SK-N-SH treated with all-trans-retinoic acid at 6 μM for 48 hours (cell line): ENCODE measurements around the gene GLMN.

ENCODE experiments used
- ATAC-seq: fragments of 200-7000 bp; cut with Tn5 transposase; 3 replicates; pipeline ENCODE4 v1.9.1; 2020; ENCODE audit warnings: mild to moderate bottlenecking, moderate library complexity
- ARNTL ChIP-seq: fragments of 450-650 bp; formaldehyde crosslinking; IDR thresholded peaks from 2 replicates; pipeline ENCODE4 v1.5.0; 2020; ENCODE audit warnings: low read depth, mild to moderate bottlenecking, moderate library complexity, borderline replicate concordance
- BACH2 ChIP-seq: fragments of 250-450 bp; sonication (Bioruptor Pico); IDR thresholded peaks from 2 replicates; pipeline ENCODE4 v1.9.0; 2021; ENCODE audit warnings: mild to moderate bottlenecking, borderline replicate concordance
- CSDC2 ChIP-seq: fragments of 250-450 bp; sonication (Bioruptor Pico); IDR thresholded peaks from 2 replicates; pipeline ENCODE4 v1.5.0; 2020; ENCODE audit warnings: mild to moderate bottlenecking, moderate library complexity
- ESRRG ChIP-seq: fragments of 250-450 bp; sonication (Bioruptor Pico); IDR thresholded peaks from 2 replicates; pipeline ENCODE4 v1.6.1; 2021; ENCODE audit warnings: mild to moderate bottlenecking
- ISL1 ChIP-seq: fragments of 250-450 bp; sonication (Bioruptor Pico); IDR thresholded peaks from 2 replicates; pipeline ENCODE4 v2.1.2; 2022; ENCODE audit warnings: mild to moderate bottlenecking, moderate library complexity
- OSR1 ChIP-seq: fragments of 250-450 bp; sonication (Bioruptor Pico); IDR thresholded peaks from 2 replicates; pipeline ENCODE4 v1.8.0; 2022; ENCODE audit warnings: moderate library complexity, mild to moderate bottlenecking, inconsistent platforms
- PPARA ChIP-seq: fragments of 250-450 bp; sonication (Bioruptor Pico); IDR thresholded peaks from 2 replicates; pipeline ENCODE4 v1.5.0; 2020; ENCODE audit warnings: mild to moderate bottlenecking, borderline replicate concordance
- RARB ChIP-seq: fragments of 250-450 bp; sonication (Bioruptor Pico); IDR thresholded peaks from 2 replicates; pipeline ENCODE4 v1.8.0; 2021; ENCODE audit warnings: mild to moderate bottlenecking, moderate library complexity
- SNAI2 ChIP-seq: fragments of 250-450 bp; sonication (Bioruptor Pico); IDR thresholded peaks from 2 replicates; pipeline ENCODE4 v1.5.0; 2020; ENCODE audit warnings: mild to moderate bottlenecking, moderate library complexity
- TCF4 ChIP-seq: fragments of 250-450 bp; sonication (Bioruptor Pico); IDR thresholded peaks from 2 replicates; pipeline ENCODE4 v1.8.0; 2021; ENCODE audit warnings: mild to moderate bottlenecking, moderate library complexity, borderline replicate concordance
- TOX ChIP-seq: fragments of 250-450 bp; sonication (Bioruptor Pico); IDR thresholded peaks from 2 replicates; pipeline ENCODE4 v1.8.0; 2021; ENCODE audit warnings: mild to moderate bottlenecking, moderate library complexity, borderline replicate concordance
- ZC3H10 ChIP-seq: fragments of 250-450 bp; sonication (Bioruptor Pico); IDR thresholded peaks from 2 replicates; pipeline ENCODE4 v1.5.1; 2021; ENCODE audit warnings: mild to moderate bottlenecking, moderate library complexity
- ZFP3 ChIP-seq: fragments of 250-450 bp; sonication (Bioruptor Pico); IDR thresholded peaks from 2 replicates; pipeline ENCODE4 v1.5.0; 2020; ENCODE audit warnings: mild to moderate bottlenecking, moderate library complexity
- ZFP30 ChIP-seq: fragments of 450-650 bp; formaldehyde crosslinking; IDR thresholded peaks from 2 replicates; pipeline ENCODE4 v1.5.0; 2022; ENCODE audit warnings: mild to moderate bottlenecking, moderate library complexity
- ZNF565 ChIP-seq: fragments of 450-650 bp; formaldehyde crosslinking; conservative IDR thresholded peaks from 2 replicates; pipeline ENCODE4 v1.5.0; 2020; ENCODE audit warnings: low read depth, mild to moderate bottlenecking, moderate library complexity
- ZNF70 ChIP-seq: fragments of 450-650 bp; formaldehyde crosslinking; IDR thresholded peaks from 2 replicates; pipeline ENCODE4 v1.5.0; 2020; ENCODE audit warnings: mild to moderate bottlenecking, moderate library complexity
- ZNF8 ChIP-seq: fragments of 450-650 bp; formaldehyde crosslinking; IDR thresholded peaks from 2 replicates; pipeline ENCODE4 v1.5.0; 2020; ENCODE audit warnings: mild to moderate bottlenecking, moderate library complexity
- TF ChIP-seq, protein P1 (sequence below): fragments of 250-450 bp; sonication (Bioruptor Pico); IDR thresholded peaks from 2 replicates; pipeline ENCODE4 v1.5.1; 2021; ENCODE audit warnings: mild to moderate bottlenecking, moderate library complexity
- TF ChIP-seq, protein P2 (sequence below): fragments of 250-450 bp; sonication (Bioruptor Pico); IDR thresholded peaks from 2 replicates; pipeline ENCODE4 v1.5.1; 2020; ENCODE audit warnings: low read depth, mild to moderate bottlenecking, moderate library complexity
- TF ChIP-seq, protein P3 (sequence below): fragments of 250-450 bp; sonication (Bioruptor Pico); IDR thresholded peaks from 2 replicates; pipeline ENCODE4 v1.8.0; 2020; ENCODE audit warnings: mild to moderate bottlenecking, moderate library complexity, borderline replicate concordance
- TF ChIP-seq, protein P4 (sequence below): fragments of 250-450 bp; sonication (Bioruptor Pico); IDR thresholded peaks from 2 replicates; pipeline ENCODE4 v1.8.0; 2021; ENCODE audit warnings: low read depth, mild to moderate bottlenecking, moderate library complexity, borderline replicate concordance
- TF ChIP-seq, protein P5 (sequence below): fragments of 250-450 bp; sonication (Bioruptor Pico); IDR thresholded peaks from 2 replicates; pipeline ENCODE4 v1.5.0; 2020; ENCODE audit warnings: mild to moderate bottlenecking, moderate library complexity

GLMN gene

DNA sequence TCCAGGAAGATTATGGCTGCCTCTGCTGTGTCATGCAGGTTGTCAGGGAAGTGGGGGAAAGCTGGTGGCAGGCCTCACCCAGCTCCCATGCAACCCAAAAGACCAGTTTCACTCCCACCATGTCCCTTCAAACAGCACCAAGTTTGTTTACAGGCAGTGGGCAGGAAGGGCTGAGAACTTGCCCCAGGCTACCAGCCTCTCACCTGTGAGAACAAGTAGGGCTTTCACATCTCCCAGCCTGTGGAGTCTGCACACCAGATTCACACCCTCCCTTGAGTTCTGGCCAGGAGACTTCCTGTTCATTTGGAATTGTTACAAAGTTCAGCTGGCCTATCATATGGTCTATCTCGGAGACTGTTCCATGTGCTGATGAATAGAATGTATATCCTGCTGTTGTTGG lies 27.9 kb upstream of the GLMN start:
- TF ChIP-seq ZNF565 (CRISPR knock-in tag): no peak
- no peak for TF ChIP-seq ESRRG (CRISPR knock-in tag)
- TF ChIP-seq, protein P1, sequence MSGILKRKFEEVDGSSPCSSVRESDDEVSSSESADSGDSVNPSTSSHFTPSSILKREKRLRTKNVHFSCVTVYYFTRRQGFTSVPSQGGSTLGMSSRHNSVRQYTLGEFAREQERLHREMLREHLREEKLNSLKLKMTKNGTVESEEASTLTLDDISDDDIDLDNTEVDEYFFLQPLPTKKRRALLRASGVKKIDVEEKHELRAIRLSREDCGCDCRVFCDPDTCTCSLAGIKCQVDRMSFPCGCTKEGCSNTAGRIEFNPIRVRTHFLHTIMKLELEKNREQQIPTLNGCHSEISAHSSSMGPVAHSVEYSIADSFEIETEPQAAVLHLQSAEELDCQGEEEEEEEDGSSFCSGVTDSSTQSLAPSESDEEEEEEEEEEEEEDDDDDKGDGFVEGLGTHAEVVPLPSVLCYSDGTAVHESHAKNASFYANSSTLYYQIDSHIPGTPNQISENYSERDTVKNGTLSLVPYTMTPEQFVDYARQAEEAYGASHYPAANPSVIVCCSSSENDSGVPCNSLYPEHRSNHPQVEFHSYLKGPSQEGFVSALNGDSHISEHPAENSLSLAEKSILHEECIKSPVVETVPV (CRISPR knock-in tag): no peak
- TF ChIP-seq ZNF8 (CRISPR knock-in tag): no peak
- TF ChIP-seq ZC3H10 (CRISPR knock-in tag): no peak
- TF ChIP-seq TOX (CRISPR knock-in tag): no peak
- TF ChIP-seq, protein P2, sequence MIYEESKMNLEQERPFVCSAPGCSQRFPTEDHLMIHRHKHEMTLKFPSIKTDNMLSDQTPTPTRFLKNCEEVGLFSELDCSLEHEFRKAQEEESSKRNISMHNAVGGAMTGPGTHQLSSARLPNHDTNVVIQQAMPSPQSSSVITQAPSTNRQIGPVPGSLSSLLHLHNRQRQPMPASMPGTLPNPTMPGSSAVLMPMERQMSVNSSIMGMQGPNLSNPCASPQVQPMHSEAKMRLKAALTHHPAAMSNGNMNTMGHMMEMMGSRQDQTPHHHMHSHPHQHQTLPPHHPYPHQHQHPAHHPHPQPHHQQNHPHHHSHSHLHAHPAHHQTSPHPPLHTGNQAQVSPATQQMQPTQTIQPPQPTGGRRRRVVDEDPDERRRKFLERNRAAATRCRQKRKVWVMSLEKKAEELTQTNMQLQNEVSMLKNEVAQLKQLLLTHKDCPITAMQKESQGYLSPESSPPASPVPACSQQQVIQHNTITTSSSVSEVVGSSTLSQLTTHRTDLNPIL (CRISPR knock-in tag): no peak
- no peak for TF ChIP-seq BACH2 (CRISPR knock-in tag)
- no peak for TF ChIP-seq PPARA (CRISPR knock-in tag)
- TF ChIP-seq RARB (CRISPR knock-in tag): no peak
- TF ChIP-seq ARNTL (CRISPR knock-in tag): no peak
- TF ChIP-seq ZNF70 (CRISPR knock-in tag): no peak
- TF ChIP-seq TCF4 (CRISPR knock-in tag): no peak
- no peak for TF ChIP-seq CSDC2 (CRISPR knock-in tag)
- ATAC-seq: no peak

DNA sequence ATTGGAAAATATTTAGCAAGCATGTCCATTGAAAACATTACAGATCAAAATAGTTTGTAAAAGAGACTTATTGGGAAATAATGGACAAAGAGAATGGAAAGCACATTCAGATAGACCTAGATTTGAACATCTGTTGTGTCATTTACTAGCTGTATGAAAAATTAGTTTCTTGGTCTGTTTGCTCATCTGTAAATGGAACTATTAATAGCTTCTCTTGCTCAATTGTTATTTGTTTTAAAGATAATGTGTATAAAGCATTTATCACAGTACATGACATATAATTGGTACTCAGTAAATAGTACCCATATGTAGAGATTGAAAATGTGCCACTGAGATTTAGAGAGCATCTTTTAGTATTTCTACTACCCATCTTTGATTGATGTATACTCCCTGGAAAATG lies 26.0 kb upstream of the GLMN start:
- no peak for TF ChIP-seq OSR1 (CRISPR knock-in tag)
- TF ChIP-seq CSDC2 (CRISPR knock-in tag): no peak
- TF ChIP-seq ZFP30: no peak
- TF ChIP-seq ESRRG (CRISPR knock-in tag): no peak
- TF ChIP-seq, protein P2 (CRISPR knock-in tag): no peak
- no peak for TF ChIP-seq ARNTL (CRISPR knock-in tag)
- TF ChIP-seq, protein P1 (CRISPR knock-in tag): no peak
- TF ChIP-seq ZFP3 (CRISPR knock-in tag): no peak
- no peak for TF ChIP-seq ZNF565 (CRISPR knock-in tag)
- TF ChIP-seq ISL1 (CRISPR knock-in tag): no peak
- no peak for TF ChIP-seq RARB (CRISPR knock-in tag)
- no peak for TF ChIP-seq TCF4 (CRISPR knock-in tag)
- TF ChIP-seq, protein P3, sequence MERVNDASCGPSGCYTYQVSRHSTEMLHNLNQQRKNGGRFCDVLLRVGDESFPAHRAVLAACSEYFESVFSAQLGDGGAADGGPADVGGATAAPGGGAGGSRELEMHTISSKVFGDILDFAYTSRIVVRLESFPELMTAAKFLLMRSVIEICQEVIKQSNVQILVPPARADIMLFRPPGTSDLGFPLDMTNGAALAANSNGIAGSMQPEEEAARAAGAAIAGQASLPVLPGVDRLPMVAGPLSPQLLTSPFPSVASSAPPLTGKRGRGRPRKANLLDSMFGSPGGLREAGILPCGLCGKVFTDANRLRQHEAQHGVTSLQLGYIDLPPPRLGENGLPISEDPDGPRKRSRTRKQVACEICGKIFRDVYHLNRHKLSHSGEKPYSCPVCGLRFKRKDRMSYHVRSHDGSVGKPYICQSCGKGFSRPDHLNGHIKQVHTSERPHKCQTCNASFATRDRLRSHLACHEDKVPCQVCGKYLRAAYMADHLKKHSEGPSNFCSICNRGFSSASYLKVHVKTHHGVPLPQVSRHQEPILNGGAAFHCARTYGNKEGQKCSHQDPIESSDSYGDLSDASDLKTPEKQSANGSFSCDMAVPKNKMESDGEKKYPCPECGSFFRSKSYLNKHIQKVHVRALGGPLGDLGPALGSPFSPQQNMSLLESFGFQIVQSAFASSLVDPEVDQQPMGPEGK: no peak
- TF ChIP-seq, protein P4, sequence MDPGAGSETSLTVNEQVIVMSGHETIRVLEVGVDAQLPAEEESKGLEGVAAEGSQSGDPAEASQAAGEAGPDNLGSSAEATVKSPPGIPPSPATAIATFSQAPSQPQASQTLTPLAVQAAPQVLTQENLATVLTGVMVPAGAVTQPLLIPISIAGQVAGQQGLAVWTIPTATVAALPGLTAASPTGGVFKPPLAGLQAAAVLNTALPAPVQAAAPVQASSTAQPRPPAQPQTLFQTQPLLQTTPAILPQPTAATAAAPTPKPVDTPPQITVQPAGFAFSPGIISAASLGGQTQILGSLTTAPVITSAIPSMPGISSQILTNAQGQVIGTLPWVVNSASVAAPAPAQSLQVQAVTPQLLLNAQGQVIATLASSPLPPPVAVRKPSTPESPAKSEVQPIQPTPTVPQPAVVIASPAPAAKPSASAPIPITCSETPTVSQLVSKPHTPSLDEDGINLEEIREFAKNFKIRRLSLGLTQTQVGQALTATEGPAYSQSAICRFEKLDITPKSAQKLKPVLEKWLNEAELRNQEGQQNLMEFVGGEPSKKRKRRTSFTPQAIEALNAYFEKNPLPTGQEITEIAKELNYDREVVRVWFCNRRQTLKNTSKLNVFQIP (CRISPR knock-in tag): no peak
- no peak for TF ChIP-seq ZC3H10 (CRISPR knock-in tag)
- no peak for TF ChIP-seq TOX (CRISPR knock-in tag)
- TF ChIP-seq ZNF8 (CRISPR knock-in tag): no peak
- TF ChIP-seq, protein P5, sequence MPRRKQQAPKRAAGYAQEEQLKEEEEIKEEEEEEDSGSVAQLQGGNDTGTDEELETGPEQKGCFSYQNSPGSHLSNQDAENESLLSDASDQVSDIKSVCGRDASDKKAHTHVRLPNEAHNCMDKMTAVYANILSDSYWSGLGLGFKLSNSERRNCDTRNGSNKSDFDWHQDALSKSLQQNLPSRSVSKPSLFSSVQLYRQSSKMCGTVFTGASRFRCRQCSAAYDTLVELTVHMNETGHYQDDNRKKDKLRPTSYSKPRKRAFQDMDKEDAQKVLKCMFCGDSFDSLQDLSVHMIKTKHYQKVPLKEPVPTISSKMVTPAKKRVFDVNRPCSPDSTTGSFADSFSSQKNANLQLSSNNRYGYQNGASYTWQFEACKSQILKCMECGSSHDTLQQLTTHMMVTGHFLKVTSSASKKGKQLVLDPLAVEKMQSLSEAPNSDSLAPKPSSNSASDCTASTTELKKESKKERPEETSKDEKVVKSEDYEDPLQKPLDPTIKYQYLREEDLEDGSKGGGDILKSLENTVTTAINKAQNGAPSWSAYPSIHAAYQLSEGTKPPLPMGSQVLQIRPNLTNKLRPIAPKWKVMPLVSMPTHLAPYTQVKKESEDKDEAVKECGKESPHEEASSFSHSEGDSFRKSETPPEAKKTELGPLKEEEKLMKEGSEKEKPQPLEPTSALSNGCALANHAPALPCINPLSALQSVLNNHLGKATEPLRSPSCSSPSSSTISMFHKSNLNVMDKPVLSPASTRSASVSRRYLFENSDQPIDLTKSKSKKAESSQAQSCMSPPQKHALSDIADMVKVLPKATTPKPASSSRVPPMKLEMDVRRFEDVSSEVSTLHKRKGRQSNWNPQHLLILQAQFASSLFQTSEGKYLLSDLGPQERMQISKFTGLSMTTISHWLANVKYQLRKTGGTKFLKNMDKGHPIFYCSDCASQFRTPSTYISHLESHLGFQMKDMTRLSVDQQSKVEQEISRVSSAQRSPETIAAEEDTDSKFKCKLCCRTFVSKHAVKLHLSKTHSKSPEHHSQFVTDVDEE (CRISPR knock-in tag): no peak
- no peak for TF ChIP-seq SNAI2 (CRISPR knock-in tag)

More for the DNA sequence above, 26.0 kb upstream of the GLMN start:
- ATAC-seq: no peak
